Spinal cord (tissue), 10 donors: Measurements from ENCODE around the gene DGCR8. TPM values are rescaled to one million over a fixed set of nuclear protein-coding genes. Genes with fewer than 3 reads are reported as not detected.

Source experiments
- DNase-seq, 6 donors: peaks; one replicate each; pipeline versions ENCODE4 v3.0.0 to v3.0.0-alpha.2; 2013 to 2015; ENCODE audit warnings: low spot score in 6 of 6, low read depth in 4 of 6
- H3K27ac ChIP-seq: one replicate; pipeline ENCODE4 v1.5.1; 2013; ENCODE audit warnings: low read depth, low read length, control low read depth
- H3K27me3 ChIP-seq: one replicate; pipeline ENCODE4 v1.6.1; 2013; ENCODE audit warnings: low read length; ENCODE audit not compliant: control insufficient read depth, insufficient read depth
- H3K36me3 ChIP-seq: one replicate; pipeline ENCODE4 v1.6.1; 2013; ENCODE audit warnings: low read length; ENCODE audit not compliant: control insufficient read depth, insufficient read depth
- H3K4me1 ChIP-seq: one replicate; pipeline ENCODE4 v1.6.1; 2013; ENCODE audit warnings: low read length; ENCODE audit not compliant: control insufficient read depth, insufficient read depth
- H3K4me3 ChIP-seq: one replicate; pipeline ENCODE4 v1.5.1; 2013; ENCODE audit warnings: low read depth, low read length, control low read depth
- H3K9me3 ChIP-seq: one replicate; pipeline ENCODE4 v1.6.1; 2013; ENCODE audit warnings: low read length; ENCODE audit not compliant: control insufficient read depth, insufficient read depth
- WGBS: methylation state at CpG from one replicate; pipeline ENCODE4 v1.1.5; 2013; ENCODE audit warnings: missing lambda C conversion rate; ENCODE audit not compliant: insufficient coverage; 5-methylcytosine and 5-hydroxymethylcytosine counted together
- polyA plus RNA-seq, 2 donors: library from polyadenylated mRNA; unstranded; fragments of 120-200 nt; gene quantifications; one replicate each; pipeline ENCODE4 v1.2.1, GENCODE V29; 2013; ENCODE audit not compliant: insufficient read length in 2 of 2
- total RNA-seq, 2 donors: library from RNA; depleted of rRNA in 1 of 2; stranded (reverse); fragments of 120-200 nt in 1 of 2; fragments of >200 nt in 1 of 2; gene quantifications; one replicate each; pipeline versions ENCODE4 v1.2.3 to v1.2.4, GENCODE V29; 2013 to 2014
- donor health status: healthy.

DGCR8 gene
- total and polyA plus RNA-seq, 4 donors, result 20.7 to 58.7 (median 39.0) TPM

GRCh38 chr22:20058989-20059770 lies 20.9 kb upstream of the DGCR8 start:
- Histone ChIP-seq H3K27ac (no peak overlapping the region), H3K4me1 (no peaks in the 10 kb centered on the region), H3K27me3 (no peaks in the 10 kb centered on the region), H3K36me3 (peaks cover 75% of the 10 kb centered on the region), H3K9me3 (no peaks in the 10 kb centered on the region), H3K4me3 (no peak overlapping the region)
- DNase-seq, result no peak
- WGBS, result 70% methylated on average over 2 of the region's 10 CpGs

GRCh38 chr22:20060700-20061480 lies 19.2 kb upstream of the DGCR8 start:
- Histone ChIP-seq H3K4me1 (no peaks in the 10 kb centered on the region), H3K27me3 (no peaks in the 10 kb centered on the region), H3K27ac (no peak overlapping the region), H3K36me3 (peaks cover 69% of the 10 kb centered on the region), H3K4me3 (no peak overlapping the region), H3K9me3 (no peaks in the 10 kb centered on the region)
- 87% methylated on average over 9 of the region's 10 CpGs for WGBS
- no peak for DNase-seq

DNA sequence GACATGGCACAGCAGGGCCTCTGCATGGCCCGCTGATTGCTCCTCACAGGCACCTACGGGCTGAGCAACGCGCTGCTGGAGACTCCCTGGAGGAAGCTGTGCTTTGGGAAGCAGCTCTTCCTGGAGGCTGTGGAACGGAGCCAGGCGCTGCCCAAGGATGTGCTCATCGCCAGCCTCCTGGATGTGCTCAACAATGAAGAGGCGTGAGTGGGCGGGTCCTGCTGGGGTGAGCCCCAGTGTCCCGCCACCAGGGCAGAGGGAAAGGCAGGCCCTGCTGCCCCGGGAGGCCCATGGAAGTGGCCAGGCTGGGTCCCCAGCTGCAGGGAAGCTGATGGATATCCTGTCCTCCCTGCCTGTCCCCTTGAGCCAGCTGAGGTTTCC lies 18.6 kb upstream of the DGCR8 start:
- Histone ChIP-seq H3K4me3 (no peak overlapping the region), H3K9me3 (no peaks in the 10 kb centered on the region), H3K4me1 (no peaks in the 10 kb centered on the region), H3K27me3 (no peaks in the 10 kb centered on the region), H3K36me3 (peaks cover 69% of the 10 kb centered on the region), H3K27ac (no peak overlapping the region)
- 71% methylated on average over 11 of the region's 11 CpGs for WGBS
- no peak for DNase-seq

GRCh38 chr22:20062043-20062765 lies 17.8 kb upstream of the DGCR8 start:
- no peaks in the 10 kb centered on the region for H3K27me3 ChIP-seq
- peaks cover 65% of the 10 kb centered on the region for H3K36me3 ChIP-seq
- no peaks in the 10 kb centered on the region for H3K4me1 ChIP-seq
- no peak for DNase-seq
- no peak overlapping the region for H3K4me3 ChIP-seq
- 92% methylated on average over 17 of the region's 18 CpGs for WGBS
- H3K27ac ChIP-seq, result no peak overlapping the region
- H3K9me3 ChIP-seq, result no peaks in the 10 kb centered on the region

- Histone ChIP-seq H3K4me3 (no peak overlapping the region), H3K27me3 (no peaks in the 10 kb centered on the region), H3K36me3 (peaks cover 60% of the 10 kb centered on the region), H3K4me1 (no peaks in the 10 kb centered on the region), H3K27ac (no peak overlapping the region), H3K9me3 (no peaks in the 10 kb centered on the region)
- no peak for DNase-seq
- 87% methylated on average over 6 of the region's 11 CpGs for WGBS
These were observed 17.3 kb upstream of the DGCR8 start for GRCh38 chr22:20062766-20063083.

DNA sequence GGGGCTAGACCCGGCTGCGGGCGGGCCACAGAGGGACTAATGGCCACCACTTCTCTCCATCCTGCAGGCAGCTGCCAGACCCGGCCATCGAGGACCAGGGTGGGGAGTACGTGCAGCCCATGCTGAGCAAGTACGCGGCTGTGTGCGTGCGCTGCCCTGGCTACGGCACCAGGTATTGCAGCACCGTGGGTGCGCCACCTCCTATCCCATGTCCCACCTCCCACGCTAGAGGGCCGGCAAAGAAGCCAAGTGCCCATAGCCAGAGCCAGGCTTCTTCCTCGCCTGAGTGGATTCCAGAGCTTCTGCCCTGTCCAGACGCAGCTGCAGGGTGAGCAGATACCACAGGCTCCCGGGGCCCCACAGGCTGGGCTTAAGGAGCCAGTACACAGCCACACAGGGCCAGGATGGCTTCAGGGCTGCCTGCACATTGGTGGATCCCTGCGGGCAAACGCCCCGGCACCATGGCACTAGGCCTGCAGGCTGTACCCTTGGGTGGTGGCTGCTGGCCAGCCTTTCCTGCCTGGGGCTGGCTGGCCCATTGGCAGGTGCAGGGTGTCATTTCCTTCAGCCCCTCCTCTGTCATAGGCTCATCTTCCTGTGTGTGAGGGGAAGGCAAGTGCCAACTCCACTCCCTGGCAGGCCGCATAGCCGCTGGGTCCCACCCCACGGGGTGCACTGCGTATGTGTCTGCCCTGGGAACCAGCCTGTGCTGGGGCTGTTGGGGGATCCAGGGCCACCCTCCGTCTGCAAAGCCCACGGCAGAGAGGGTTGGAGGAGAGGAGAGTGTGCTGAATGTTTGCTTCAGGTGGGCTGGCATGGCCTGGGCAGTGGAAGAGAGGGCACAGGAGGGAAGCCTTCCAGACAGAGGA lies 16.5 kb upstream of the DGCR8 start:
- Histone ChIP-seq H3K9me3 (no peaks in the 10 kb centered on the region), H3K4me1 (no peaks in the 10 kb centered on the region), H3K27ac (no peak overlapping the region), H3K4me3 (no peak overlapping the region), H3K36me3 (peaks cover 59% of the 10 kb centered on the region), H3K27me3 (no peaks in the 10 kb centered on the region)
- 87% methylated on average over 24 of the region's 27 CpGs for WGBS
- no peak for DNase-seq

GRCh38 chr22:20064140-20064480 lies 15.9 kb upstream of the DGCR8 start:
- Histone ChIP-seq H3K9me3 (no peaks in the 10 kb centered on the region), H3K27me3 (no peaks in the 10 kb centered on the region), H3K4me3 (no peak overlapping the region), H3K27ac (no peak overlapping the region), H3K36me3 (peaks cover 59% of the 10 kb centered on the region), H3K4me1 (no peaks in the 10 kb centered on the region)
- 92% methylated on average over 3 of the region's 3 CpGs for WGBS
- no peak for DNase-seq

DNA sequence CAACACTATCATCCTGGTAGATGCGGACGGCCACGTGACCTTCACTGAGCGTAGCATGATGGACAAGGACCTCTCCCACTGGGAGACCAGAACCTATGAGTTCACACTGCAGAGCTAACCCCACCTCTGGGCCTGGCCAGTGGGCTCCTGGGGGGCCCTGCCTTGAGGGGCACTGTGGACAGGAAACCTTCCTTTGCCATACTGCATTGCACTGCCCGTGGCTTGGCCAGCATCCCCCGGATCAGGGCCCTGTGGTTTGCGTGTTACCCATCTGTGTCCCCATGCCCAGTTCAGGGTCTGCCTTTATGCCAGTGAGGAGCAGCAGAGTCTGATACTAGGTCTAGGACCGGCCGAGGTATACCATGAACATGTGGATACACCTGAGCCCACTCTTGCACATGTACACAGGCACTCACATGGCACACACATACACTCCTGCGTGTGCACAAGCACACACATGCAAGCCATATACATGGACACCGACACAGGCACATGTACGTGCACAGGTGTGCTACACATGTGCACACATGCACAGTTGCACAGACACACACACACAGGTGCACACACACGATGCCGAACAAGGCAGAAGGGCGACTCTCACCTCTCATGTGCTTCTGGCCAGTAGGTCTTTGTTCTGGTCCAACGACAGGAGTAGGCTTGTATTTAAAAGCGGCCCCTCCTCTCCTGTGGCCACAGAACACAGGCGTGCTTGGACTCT lies 15.3 kb upstream of the DGCR8 start:
- Histone ChIP-seq H3K36me3 (peaks cover 59% of the 10 kb centered on the region), H3K27me3 (no peaks in the 10 kb centered on the region), H3K4me1 (no peaks in the 10 kb centered on the region), H3K9me3 (no peaks in the 10 kb centered on the region), H3K4me3 (no peak overlapping the region), H3K27ac (no peak overlapping the region)
- no peak for DNase-seq
- WGBS, result 83% methylated on average over 18 of the region's 18 CpGs
